ENCODE measurements around the gene ZNF621.
"Not testable (repeated sequence)": the region's sequence is repeated elsewhere in the genome, so short reads cannot be mapped to it uniquely, and the experiment has no call there.

ZNF621 gene

DNA sequence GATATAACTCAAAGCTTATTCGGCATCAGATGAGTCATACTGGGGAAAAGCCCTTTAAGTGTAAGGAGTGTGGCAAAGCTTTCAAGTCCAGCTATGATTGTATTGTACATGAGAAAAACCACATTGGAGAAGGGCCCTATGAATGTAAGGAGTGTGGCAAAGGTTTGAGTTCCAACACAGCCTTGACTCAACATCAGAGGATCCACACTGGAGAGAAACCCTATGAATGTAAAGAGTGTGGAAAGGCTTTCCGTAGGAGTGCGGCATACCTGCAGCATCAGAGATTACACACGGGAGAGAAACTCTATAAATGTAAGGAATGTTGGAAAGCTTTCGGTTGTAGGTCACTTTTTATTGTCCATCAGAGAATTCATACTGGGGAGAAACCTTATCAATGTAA, 7.5 kb downstream of the ZNF621 start:
- TF ChIP-seq, protein P1, sequence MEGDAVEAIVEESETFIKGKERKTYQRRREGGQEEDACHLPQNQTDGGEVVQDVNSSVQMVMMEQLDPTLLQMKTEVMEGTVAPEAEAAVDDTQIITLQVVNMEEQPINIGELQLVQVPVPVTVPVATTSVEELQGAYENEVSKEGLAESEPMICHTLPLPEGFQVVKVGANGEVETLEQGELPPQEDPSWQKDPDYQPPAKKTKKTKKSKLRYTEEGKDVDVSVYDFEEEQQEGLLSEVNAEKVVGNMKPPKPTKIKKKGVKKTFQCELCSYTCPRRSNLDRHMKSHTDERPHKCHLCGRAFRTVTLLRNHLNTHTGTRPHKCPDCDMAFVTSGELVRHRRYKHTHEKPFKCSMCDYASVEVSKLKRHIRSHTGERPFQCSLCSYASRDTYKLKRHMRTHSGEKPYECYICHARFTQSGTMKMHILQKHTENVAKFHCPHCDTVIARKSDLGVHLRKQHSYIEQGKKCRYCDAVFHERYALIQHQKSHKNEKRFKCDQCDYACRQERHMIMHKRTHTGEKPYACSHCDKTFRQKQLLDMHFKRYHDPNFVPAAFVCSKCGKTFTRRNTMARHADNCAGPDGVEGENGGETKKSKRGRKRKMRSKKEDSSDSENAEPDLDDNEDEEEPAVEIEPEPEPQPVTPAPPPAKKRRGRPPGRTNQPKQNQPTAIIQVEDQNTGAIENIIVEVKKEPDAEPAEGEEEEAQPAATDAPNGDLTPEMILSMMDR (IDR thresholded peaks at IDR 0.05; ENCODE audit: low read depth, low read length) = no peak
- DNase-seq (ENCODE audit: extremely low read depth, low read depth) = no peak

DNA sequence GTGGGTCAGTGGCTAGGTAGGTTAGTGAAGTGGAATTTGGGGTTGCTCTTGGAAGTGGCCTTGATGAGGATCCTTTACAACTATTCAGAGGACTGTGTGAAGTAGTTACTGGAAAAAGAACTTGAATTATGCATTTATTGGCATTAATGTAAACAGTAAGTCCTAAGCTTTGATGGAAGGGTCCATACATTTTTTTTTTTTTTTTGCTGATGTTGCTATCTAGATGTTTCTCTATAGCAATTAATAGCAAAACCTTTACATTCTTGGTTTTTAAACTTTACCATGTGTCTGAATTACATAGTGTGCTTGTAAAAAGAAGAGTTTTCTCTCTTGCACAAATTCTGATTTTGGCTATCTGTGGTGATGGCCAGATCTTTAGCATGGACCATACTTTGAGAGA, 9.5 kb downstream of the ZNF621 start:
- DNase-seq (ENCODE audit: extremely low read depth, low read depth) = no peak
- TF ChIP-seq, protein P1 (IDR thresholded peaks at IDR 0.05; ENCODE audit: low read depth, low read length) = no peak

DNA sequence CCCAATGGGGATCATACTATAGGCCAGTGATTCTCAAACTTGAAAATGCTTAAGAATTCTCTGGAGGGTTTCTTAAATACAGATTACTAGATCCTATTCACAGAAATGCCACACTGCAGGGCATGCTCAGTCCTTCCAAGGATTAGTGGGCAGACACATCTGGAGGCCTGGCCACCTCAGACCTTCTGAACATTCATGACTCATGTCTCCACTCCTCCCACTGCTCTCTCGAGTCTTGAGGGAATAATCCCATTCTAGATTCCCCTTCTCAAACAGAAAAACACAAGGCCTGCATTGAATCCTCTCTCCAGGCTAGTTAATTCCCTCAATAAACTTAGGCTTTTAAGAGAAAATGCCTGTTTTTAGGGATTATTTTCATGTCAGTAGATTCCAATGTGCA, 22.1 kb downstream of the ZNF621 start:
- DNase-seq (ENCODE audit: extremely low read depth, low read depth) = no peak
- TF ChIP-seq, protein P1 (IDR thresholded peaks at IDR 0.05; ENCODE audit: low read depth, low read length) = no peak

DNA sequence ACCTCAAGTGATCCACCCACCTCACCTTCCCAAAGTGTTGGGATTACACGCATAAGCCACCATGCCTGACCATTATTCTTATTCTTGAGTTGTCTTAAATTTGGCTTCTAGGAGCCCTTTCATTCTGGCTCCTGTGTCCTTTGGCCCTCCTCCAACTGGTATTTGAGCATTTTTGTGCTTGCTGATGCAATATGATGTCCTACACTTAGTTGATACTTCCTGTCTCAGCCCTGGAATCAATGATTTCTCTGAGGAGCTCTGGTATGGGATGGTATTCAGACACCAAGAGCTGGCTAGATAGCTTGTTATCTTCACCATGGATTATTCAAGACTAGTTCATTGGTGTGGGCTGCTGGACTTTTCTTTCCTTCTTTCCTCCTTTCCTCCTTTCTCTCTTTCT, 25.4 kb downstream of the ZNF621 start:
- no peak for DNase-seq (ENCODE audit: extremely low read depth, low read depth)

DNA sequence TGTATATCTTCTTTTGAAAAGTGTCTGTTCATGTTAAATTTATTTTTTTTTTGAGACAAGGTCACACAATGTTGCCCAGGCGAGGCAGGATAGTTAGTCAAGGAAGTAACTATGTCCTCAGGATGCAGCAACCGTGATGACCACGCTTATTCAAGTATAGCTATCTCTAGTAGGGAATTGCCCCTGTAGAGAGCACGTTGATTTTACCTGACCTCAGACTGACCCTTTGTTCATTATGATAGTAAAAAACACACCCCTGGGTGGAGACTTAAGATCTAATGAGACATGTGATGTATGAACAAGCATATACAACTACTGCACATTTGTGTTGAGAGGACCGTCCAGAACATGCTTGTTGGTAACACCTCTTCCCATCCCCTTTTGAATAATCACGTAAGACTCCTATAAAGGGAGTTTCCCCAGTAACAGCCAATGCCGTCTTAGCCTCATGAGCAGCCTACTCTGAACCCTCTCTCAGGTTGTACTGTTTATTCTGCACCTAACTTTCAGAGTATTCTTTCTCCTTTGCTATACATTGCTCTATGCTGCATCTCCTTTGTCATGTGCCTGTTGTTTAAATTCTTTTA, 32.9 kb downstream of the ZNF621 start:
- TF ChIP-seq, protein P1 (IDR thresholded peaks at IDR 0.05; ENCODE audit: low read depth, low read length) = no peak
- DNase-seq (ENCODE audit: extremely low read depth, low read depth) = no peak

More for the DNA sequence above, 25.4 kb downstream of the ZNF621 start:
- TF ChIP-seq, protein P1 (IDR thresholded peaks at IDR 0.05; ENCODE audit: low read depth, low read length) = no peak

DNA sequence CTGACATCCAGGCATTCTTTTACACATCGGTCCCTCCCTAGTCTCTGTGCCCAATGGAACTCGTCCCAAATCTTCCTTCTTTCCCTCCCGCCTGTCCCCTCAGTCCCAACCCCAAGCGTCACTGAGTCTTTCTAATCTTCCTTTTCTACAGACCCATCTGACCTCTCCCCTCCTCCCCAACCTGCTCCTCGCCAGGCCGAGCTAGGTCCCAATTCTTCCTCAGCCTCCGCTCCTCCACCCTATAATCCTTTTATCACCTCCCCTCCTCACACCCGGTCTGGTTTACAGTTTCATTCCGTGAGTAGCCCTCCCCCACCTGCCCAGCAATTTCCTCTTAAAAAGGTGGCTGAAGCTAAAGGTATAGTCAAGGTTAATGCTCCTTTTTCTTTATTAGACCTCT, 37.7 kb downstream of the ZNF621 start:
- DNase-seq (ENCODE audit: extremely low read depth, low read depth) = not testable (repeated sequence)

DNA sequence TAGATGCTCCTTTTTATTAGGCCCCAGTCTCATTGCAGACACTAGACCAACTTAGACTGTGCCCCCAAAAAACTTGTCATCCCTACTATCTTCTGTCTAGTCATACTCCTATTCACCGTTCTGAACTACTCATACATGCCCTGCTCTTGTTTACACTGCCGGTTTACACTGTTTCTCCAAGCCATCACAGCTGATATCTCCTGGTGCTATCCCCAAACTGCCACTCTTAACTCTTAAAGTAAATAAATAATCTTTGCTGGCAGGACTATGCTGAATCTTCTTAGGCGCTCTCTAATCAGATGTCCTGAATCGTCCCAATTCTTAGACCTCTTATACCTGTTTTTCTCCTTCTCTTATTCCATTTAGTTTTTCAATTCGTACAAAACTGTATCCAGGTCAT, 40.9 kb downstream of the ZNF621 start:
- not testable (repeated sequence) for DNase-seq (ENCODE audit: extremely low read depth, low read depth)

DNA sequence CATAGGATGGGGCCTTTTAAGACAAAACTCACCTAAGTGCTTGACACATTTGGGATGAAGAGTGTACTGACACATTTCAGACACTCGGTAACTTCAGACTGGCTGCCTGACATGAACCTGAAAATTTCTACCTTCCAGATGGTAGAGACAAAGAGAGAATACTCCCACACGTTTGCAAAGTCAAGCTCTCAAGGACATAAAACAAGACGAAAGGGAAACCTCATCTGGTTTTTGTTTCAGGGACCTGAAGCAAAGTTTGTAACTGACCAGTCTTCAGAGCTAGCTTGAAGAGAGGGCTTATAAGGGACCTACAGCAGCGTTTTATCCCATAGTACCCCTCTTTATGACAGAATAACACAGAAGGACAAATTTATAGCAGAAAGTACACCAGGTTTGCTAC, 41.9 kb downstream of the ZNF621 start:
- no peak for DNase-seq (ENCODE audit: extremely low read depth, low read depth)
- TF ChIP-seq, protein P1 (IDR thresholded peaks at IDR 0.05; ENCODE audit: low read depth, low read length) = no peak
